HG03342 (cell line): ENCODE data around the gene TSACC.

Source experiments
- ATAC-seq: cut with Tn5 transposase; IDR thresholded peaks from one replicate; pipeline ENCODE4 v1.9.1; 2021; ENCODE audit warnings: mild to moderate bottlenecking, moderate library complexity; ENCODE audit not compliant: unreplicated experiment

TSACC gene

DNA sequence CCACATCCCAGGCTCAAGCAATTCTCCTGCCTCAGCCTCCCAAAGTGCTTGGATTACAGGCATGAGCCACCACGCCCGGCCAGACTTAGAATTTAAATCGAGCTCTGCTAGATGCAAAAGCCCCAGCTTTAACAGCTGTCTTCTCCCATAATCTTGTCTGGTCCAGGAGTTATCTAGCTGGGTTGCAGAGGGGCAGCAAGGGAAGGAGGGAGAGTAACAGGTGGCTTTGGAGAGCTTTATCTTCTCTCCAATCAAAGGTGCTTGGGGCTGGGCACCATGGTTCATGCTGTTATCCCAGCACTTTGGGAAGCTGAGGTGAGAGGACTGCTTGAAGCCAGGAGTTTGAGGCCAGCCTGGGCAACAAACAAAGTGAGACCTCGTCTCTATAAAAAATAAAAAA is 34.5 kb downstream of the TSACC start:
- no peak for ATAC-seq

DNA sequence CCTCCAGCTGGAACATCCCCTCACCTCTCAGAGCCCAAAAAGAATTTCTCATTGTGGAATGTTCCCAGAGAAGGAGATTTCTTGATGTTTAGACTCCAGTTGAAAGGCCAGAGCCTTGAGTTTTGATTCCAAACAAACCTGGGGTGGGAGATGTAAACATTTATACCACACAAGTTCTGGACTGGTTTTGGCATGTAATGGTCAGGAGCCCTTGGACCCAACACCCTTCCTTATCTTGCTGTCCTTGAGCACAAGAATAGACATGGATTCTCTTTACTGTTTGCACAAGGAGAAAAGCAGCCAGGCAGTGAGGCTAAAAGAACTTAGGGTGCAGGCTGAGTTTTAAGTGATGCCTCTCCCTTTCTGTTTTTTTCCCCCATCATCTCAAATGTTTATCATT is 35.2 kb downstream of the TSACC start:
- ATAC-seq, result no peak

DNA sequence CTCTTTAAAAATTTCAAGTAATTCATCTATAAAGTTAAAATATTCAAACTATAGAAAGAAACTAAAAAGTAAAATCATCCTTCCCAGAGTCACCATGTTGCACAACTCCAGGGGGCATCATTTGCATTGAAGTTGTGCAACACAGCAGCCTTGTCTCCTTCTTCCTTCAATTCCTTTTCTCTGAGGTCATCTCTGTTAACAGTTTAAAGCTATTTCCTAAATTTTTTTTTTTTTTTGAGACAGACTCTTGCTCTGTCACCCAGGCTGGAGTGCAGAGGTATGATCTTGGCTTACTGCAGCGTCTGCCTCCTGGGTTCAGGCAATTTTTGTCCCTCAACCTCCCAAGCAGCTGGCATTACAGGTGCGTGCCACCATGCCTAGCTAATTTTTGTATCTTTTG is 37.8 kb downstream of the TSACC start:
- no peak for ATAC-seq

DNA sequence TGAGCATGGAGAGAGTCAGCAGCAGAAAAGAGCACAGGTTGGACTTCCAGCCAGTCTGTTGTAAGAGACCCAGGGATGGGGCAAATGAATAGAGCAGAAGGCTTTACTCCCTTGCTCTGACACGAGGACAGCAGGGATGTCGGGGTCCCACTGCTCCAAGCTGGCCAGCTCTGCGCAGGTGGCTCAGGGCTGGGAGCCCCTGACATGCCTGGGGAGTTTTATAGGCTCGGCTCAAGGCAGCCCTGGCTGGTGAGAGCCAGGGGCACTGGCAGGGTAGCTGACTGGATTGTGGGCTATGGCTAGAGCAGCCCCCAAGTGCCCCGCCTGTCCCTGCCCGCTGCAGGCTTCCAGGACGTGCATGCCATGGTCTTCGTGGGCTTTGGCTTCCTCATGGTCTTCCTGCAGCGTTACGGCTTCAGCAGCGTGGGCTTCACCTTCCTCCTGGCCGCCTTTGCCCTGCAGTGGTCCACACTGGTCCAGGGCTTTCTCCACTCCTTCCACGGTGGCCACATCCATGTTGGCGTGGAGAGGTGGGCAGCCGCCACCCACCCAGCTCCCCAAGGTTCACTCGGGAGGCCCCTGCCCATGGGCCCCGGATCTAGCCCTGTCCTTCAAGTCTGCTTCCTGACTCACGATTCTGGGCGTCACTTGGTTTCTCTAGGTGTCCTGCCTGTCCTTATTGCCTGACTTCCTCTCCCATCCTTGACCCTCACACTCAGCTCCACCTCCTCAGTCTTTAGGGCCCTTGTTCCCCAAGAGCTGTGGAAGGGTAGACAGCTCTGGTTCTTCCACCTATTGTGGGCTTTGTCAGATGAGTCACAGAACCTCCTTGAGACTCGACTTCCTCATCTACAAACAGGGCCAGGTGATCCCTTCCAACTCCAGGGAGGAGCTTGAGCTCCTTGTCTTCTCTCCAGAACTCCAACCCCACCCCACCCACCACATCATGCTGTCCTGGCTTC is 38.9 kb downstream of the TSACC start:
- no peak for ATAC-seq

DNA sequence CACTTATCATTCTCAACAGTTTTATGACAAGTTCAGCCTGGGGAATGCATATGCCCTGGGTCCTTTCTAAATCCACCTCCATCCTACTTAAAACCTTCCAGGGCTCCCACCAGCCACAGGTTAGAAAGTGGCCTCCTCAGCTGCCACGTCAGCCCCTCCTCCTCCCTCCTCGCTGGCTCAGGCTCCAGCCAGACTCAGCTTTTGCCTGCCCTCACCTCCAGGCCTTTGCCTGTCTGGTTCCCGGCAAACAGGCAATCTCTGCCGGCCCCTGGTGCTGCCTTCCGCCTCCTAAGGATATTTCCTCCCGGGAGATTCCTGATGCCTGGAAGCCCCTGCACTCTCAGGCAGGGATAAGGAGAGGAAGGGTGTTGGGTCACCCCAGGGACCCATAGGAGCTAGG is 40.2 kb downstream of the TSACC start:
- ATAC-seq, result no peak

DNA sequence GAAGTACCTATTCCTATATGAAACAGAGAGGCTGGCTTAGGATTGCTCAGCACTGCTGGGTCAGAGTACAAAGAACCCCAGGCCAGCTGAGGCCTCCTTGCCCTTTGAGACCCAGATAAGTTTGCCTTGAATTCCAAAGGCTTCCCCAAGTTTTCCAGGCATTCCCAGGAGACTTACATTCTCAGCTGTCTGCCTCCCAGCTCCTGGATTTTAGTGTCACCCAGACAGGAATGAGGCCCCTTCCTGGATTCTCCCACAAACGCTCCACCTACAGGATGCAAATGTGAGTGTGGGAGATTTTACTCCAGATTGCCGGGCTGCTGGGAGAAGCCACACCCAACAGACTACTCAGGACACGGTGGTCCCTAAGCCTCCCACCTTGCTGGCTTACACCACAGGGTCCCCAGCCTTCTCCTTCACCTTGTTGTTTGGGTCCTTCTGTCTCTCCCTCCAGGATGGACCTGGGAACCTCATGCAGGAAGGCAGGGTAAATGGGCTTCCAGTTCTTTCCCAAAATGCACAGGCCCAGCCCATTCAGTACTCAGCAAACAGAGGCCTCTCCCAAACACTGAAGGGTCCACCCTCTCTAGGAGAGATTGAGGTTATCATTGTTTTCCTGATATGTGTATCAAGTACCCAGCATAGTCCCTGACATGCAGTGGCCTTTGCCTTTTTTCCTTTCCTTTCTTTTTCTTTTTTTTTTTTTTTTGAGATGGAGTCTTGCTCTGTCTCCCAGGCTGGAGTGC is 41.3 kb downstream of the TSACC start:
- no peak for ATAC-seq

DNA sequence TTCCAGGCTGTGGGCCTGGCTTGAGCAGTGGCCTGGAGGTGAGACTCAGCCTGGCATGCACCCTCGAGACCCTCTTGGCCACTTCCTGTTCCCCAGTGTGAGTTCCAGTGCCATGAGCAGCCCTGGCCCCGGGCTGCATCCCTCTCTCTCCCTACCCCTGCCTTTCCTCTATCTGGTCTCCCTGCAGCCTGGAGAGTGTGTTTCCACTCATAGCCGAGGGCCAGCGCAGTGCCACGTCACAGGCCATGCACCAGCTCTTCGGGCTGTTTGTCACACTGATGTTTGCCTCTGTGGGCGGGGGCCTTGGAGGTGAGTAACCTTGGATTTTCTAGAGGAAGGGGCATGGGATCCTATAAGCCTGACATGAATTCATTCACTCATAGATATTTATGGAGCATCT is 44.2 kb downstream of the TSACC start:
- no peak for ATAC-seq

DNA sequence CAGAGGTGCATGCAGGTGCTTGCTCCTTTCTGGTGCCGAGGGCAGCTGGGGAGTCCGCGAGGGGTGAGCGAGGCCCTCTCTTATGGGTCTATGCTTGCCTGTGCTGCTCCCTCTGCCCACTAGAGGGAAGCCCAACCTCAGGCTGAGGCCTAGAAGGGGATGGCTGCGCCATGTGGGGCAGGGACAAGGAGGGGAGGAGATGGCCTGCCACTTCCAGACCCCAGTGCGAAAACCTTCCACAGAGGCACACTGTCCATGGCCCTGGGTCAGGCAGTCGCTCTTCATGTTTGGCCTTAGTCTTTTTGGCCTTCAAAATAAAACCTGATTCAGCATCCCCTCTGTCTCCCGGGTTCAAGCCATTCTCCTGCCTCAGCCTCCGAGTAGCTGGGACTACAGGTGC is 44.7 kb downstream of the TSACC start:
- peak; percentile 70 for ATAC-seq

DNA sequence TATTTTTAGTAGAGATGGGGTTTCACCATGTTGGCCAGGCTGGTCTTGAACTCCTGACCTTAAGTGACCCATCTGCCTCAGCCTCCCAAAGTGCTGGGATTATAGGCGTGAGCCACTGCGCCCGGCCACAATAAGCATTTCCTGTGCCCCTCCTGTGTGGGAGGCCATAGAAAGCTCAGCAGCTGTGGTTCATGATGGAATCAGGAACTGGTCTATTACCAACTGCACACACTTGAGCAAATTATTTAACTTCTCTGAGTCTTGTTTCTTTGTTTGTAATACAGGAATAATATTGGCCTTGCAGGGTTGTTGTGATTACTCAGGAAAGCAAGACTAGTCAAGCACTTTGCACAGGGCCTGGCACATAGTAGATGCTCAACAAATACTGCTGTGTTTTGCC is 45.7 kb downstream of the TSACC start:
- ATAC-seq, result no peak

DNA sequence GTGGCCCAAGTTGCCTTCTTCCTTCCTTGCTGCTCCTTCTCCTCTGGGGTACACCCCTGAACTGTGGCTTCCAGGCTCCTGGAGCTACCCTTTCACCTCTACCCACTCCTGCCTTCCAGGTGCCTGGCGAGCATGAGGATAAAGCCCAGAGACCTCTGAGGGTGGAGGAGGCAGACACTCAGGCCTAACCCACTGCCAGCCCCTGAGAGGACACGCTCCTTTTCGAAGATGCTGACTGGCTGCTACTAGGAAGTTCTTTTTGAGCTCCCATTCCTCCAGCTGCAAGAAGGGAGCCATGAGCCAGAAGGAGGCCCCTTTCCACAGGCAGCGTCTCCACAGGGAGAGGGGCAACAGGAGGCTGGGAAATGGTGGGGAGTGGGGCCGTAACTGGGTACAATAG is 46.3 kb downstream of the TSACC start:
- no peak for ATAC-seq

DNA sequence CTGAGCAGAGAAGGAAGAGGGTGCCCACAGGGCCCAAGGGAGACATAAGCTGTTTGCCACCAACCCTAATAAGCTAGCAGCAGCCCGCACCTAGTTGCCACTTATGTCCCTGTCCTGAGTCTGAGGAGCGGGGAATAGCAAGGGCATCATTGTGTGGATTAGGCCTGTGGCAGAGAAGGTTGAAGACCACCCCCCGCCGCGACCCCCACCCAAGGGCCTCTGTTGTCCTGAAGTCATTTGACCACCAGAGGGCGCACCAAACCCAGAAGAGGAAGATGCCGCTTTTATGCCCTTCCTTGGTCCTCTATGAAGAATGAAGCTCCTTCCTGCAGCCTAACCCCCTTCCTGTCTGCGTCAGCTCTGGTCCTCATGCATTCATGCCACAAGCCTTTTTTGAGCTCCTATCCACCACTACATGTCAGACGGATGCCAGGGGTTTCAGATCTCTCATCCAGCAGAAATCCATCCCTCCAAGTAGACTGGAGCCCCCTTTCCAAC is 47.3 kb downstream of the TSACC start:
- no peak for ATAC-seq

DNA sequence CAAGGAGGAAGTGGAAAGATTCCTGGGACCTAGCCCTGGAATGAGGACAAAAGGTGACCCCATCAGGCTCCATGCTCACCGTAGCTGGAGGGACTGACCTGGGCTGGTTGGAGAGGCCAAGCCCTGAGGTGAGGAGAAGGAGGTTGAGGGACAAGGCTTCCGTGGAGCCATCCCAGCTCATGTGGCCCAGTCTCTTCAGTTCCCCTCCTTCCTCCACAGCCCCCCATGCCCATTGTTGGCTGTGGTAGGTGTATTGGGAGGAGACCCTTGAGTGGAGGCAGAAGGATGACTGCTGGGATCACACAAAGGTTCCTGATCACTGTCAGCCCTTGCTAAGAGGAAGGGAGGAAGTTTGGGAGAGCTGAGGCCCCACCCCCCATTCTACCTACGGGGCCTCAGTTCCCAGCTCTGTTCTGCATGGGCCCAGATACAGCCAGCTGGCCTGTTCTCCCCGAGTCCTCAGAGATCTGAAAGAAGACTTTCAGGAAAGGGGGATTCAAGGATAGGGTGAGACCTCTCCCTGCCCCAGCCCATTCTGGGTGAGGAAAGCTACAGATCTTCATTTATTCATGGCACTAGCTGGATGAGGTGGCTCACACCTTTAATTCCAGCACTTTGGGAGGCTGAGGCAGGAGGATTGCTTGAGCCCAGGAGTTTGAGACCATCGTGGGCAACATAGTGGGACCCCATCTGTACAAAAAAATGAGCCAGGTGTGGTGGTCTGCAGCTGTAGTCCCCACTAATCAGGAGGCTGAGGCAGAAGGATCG is 48.0 kb downstream of the TSACC start:
- no peak for ATAC-seq

DNA sequence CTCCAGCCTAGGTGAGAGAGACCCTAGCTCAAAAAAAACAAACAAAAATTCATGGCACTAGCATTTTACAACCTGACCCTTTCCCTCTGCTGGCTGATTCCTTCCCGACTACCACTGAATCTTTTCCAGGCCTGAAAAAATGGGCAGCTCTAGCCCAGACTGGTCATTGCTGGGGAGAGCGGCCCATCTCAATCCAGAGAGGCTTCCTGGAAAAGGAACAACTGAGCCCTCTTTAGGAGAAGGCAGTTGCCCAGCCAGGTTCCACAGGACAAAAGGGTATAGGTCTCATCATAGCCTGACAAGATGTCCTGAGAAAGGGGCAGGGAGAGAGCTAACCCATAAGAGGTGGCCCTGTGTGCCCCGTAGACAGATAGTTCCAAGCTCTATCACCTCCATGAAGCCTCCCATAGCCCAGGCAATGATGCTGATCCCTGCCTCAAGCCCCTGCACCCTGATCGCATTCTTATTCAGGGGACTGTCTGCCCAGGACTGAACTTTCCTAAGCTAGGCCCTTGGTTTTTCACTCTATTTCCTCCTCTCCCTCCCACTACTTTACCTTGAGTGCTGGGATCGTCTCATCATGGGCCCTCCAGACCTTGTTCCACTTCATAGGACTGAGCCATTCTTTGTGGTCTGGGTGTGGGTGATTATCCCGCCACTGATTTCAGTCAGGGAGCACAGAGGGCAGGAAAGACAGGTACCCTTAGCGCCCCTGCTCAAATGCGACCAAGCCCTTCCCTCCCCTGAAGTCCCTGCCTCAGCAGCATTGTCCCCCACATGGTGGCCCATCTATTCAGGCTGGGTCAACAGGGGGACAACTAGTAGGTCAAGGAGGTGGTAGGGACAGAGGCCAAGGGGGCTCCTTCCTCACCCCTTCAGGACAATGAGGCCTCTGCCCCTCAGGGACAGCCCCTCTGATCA is 48.9 kb downstream of the TSACC start:
- no peak for ATAC-seq

DNA sequence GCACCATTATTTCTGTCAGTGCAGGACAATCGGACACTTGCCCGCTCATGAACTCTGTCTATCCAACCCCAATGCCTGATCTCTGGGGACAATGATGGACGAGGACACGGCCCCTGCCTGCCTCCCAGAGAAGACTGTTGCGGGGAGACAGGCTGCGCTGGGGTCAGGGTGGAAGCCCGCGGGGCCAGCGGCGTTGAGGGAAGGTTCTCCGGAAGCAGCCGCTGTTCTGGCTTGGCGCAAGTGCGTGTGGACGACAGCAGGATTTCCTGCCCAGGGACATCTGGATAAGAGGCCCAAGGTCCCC is 49.5 kb downstream of the TSACC start:
- no peak for ATAC-seq

DNA sequence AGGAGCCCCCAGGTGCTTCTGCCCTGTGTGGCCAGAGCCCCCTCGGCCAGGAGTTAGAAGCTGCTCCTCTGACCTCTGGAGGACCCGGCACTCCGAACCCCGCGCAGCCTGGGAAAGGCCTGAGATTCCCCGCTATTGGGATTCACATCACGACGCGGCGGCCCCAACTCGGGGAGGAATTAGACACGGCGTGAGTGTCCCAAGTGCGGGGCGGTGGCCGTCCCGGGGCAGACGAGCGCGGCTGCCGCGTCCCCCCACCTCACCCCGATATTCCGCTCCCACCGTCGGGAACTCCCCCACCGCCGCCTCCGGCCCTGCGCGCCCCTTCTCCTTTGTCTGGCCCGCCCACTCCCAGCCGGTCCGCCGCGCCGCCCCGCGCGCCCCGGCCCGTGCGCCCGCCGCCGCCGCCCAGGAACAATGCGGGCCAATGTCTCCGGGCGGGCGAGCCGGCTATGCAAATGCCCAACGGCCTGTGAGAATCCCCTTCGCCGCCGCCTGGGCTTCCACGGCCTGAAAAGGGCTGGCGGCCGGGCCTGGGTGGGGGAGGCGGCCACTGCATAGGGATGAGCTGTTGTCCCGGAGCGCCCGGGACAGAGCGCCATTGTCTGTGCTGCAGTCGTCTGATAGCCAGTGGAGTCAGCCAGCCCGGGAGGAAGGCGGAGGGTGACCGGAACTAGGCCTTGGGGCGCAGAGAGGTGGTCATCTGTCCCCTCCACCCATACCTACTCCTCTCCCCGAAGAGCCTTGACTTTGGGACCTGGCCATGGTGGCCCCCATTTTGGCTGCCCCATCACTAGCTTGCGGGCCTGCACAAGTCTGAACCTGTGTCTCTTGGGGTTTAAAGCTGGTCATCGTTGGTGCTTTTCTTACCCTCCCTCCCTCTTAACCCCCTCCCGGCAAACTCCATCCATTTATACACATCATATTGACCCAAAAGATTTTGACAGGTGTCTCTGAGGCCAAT is 50.1 kb downstream of the TSACC start:
- ATAC-seq, result no peak

DNA sequence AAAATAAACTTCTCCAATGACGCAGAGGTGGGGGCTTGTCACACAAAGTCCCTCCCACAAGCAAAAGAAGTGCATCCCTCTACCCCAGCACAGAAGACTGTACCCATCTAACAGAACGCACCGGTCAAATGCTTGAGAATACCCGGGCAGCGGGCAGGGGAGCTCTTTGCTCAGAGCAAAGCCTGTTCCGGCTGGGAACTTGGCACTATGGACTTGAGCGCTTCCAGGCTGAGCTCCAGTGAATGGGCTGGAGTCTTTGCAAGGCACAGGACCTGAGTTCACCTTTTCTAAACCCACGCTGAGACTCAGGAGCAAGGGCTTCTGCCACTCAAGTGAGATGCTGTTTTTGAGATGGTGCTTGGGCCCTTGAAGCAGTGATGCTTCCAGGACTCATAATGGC is 51.0 kb downstream of the TSACC start:
- ATAC-seq, result no peak

DNA sequence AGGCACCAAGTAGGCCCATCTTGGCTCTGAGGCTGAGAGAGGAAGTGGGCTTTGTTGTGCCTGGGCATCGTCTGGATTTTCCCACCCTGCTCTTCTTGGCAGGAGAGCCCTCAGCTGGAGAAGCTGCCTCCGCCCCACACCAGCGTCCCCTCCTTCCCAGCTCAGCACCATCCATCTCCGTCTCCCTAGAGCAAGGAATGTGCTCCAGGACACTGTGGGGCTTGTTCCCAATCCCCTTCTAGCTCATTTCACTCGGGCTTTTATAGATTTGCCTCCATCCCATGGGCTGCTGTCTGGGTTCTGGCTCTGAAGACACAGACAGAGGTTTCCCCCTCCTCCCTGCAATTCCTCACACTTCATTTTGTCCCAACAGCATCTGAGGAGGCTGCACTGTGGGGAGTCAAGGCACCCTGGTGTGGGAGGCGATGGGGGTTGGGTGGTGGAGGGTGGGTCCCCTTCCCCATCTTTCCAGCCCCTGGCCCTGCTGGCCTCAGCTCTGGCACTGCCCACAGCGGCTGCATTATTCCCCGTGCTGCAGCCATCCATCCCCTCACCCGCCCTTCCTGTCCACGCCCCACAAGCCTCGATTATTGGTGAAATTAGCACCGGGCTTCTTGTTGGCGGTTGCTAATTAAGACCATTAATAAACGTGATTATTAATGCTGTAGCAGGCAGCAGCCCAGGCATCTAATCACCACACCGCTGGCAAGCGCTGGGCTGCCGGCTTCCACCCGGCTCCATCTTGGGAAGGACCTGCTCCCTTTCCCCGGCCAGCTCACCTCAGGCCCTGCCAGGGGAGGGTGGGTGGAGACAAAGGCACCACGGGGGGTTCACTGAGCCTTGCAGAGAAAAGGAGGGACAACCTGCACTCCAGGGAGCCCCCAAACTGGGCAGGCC is 52.4 kb downstream of the TSACC start:
- no peak for ATAC-seq

DNA sequence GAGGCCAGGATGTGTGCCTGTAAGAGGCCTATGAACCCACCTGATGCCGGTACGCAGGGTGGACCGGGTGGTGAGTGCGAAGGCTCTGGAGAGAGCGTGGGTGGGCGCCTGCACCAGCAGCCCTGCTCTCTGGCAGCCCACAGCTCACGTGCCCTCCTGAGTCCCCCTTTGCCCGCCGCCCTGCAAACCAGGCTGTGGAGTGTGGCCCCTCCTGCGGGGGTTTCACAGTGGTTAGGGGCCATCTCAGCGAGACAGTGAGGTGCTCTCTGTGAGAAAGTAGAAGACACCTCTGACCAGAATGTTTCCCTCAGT is 53.0 kb downstream of the TSACC start:
- no peak for ATAC-seq
